HCT116 (cell line): ENCODE measurements around the gene KDM4D.
"Not testable (repeated sequence)": the region's sequence is repeated elsewhere in the genome, so short reads cannot be mapped to it uniquely, and the experiment has no call there.

Source experiments
- EGR1 ChIP-seq: IDR thresholded peaks from 2 replicates; pipeline ENCODE4 v1.6.1; 2012; ENCODE audit warnings: low read depth
- EZH2phosphoT487 ChIP-seq: fragments of 200-600 bp; IDR thresholded peaks from 2 replicates; pipeline ENCODE4 v1.6.1; 2018; ENCODE audit warnings: antibody characterized with exemption, borderline replicate concordance
- RAD21 ChIP-seq: IDR thresholded peaks from 2 replicates; pipeline ENCODE4 v1.6.1; 2012; ENCODE audit warnings: low read depth, mild to moderate bottlenecking
- REST ChIP-seq: IDR thresholded peaks from 2 replicates; pipeline ENCODE4 v1.6.1; 2012; ENCODE audit warnings: low read depth
- ZNF274 ChIP-seq: fragments of 200-500 bp; sonication (Bioruptor generic); IDR thresholded peaks from 2 replicates; pipeline ENCODE4 v1.6.1; 2014; ENCODE audit warnings: mild to moderate bottlenecking, low read depth, low read length, inconsistent platforms
- TF ChIP-seq, protein P1 (sequence below), 3 experiments: fragments of 200-600 bp in 1 of 3; sonication (generic) in 1 of 3; IDR thresholded peaks in 2 of 3; conservative IDR thresholded peaks in 1 of 3; 2 replicates each; pipeline ENCODE4 v1.5.1; 2012 to 2017; ENCODE audit warnings: low read depth in 2 of 3, low read length in 2 of 3, antibody characterized with exemption in 1 of 3, borderline replicate concordance in 1 of 3, control low read depth in 1 of 3, mild to moderate bottlenecking in 1 of 3, mixed read lengths in 1 of 3, mixed run types in 1 of 3, moderate library complexity in 1 of 3; ENCODE audit not compliant: insufficient read depth in 1 of 3
- TF ChIP-seq, protein P2 (sequence below): IDR thresholded peaks from 2 replicates; pipeline ENCODE4 v1.6.1; 2012

DNA sequence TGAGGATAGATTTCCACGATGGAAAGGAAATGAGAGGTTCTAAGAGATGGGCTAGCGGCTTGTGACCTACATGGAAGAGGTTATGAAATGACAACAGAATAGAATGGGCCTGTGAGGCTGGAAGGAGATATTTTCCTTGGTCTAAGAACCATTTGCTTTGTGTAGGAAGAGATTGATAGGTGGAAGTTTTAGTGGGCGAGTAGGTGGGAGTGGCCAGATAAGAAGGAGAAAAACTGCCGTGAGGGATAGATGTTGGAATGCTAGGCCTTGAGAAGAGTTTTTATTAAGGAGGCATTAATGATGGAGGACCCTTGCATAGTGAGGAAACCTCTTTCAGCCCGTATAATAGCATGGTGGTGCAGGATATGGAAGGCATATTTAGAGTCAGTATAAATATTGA lies 48.0 kb downstream of the KDM4D start:
- TF ChIP-seq, protein P1, sequence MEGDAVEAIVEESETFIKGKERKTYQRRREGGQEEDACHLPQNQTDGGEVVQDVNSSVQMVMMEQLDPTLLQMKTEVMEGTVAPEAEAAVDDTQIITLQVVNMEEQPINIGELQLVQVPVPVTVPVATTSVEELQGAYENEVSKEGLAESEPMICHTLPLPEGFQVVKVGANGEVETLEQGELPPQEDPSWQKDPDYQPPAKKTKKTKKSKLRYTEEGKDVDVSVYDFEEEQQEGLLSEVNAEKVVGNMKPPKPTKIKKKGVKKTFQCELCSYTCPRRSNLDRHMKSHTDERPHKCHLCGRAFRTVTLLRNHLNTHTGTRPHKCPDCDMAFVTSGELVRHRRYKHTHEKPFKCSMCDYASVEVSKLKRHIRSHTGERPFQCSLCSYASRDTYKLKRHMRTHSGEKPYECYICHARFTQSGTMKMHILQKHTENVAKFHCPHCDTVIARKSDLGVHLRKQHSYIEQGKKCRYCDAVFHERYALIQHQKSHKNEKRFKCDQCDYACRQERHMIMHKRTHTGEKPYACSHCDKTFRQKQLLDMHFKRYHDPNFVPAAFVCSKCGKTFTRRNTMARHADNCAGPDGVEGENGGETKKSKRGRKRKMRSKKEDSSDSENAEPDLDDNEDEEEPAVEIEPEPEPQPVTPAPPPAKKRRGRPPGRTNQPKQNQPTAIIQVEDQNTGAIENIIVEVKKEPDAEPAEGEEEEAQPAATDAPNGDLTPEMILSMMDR (IDR thresholded peaks at IDR 0.05 in 2 of 3, conservative IDR thresholded peaks at IDR 0.05 in 1 of 3; ENCODE audit: borderline replicate concordance in 1 of 3, insufficient read depth in 1 of 3, low read depth in 2 of 3, low read length in 2 of 3) = not testable (repeated sequence)
- TF ChIP-seq, protein P2, sequence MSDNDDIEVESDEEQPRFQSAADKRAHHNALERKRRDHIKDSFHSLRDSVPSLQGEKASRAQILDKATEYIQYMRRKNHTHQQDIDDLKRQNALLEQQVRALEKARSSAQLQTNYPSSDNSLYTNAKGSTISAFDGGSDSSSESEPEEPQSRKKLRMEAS = not testable (repeated sequence)
- not testable (repeated sequence) for TF ChIP-seq REST, RAD21, EGR1, ZNF274, EZH2phosphoT487
